ENCODE data around the gene HPCAL4. TPM values are rescaled to one million over a fixed set of nuclear protein-coding genes. Genes with fewer than 3 reads are reported as not detected.

The HPCAL4 gene
- total and polyA plus RNA-seq, 2 donors (not counting 1 experiment from before 2014, with no cell fraction given), result not detected

- Histone ChIP-seq H2AFZ (ENCODE audit: low read length) (peak overlapping the region; percentile 74), H3K27ac (ENCODE audit: insufficient read depth, low read length) (no peak overlapping the region), H3K27me3 (ENCODE audit: control insufficient read depth, insufficient read depth, low read length) (peaks cover 19% of the 10 kb centered on the region)
Measured at GRCh38 chr1:39657923-39658485, 33.2 kb downstream of the HPCAL4 start.

GRCh38 chr1:39657402-39657801 is 33.8 kb downstream of the HPCAL4 start:
- H3K4me2 ChIP-seq (ENCODE audit: extremely low read depth, insufficient read depth, low read length), result no peak overlapping the region
- no peak for TF ChIP-seq EZH2 (IDR thresholded peaks at IDR 0.05; ENCODE audit: low read length, missing control alignments)
- TF ChIP-seq CTCF (conservative IDR thresholded peaks at IDR 0.05 in 1 of 2, IDR thresholded peaks at IDR 0.05 in 1 of 2; ENCODE audit: low read depth in 1 of 2, low read length in 2 of 2), result no peak
- peaks cover 19% of the 10 kb centered on the region for H3K27me3 ChIP-seq (ENCODE audit: control insufficient read depth, insufficient read depth, low read length)
- DNase-seq (ENCODE audit: low read depth in 2 of 2), result no peak
- H3K36me3 ChIP-seq (ENCODE audit: control insufficient read depth, insufficient read depth, low read length), result no peaks in the 10 kb centered on the region
- no peaks in the 10 kb centered on the region for H4K20me1 ChIP-seq (ENCODE audit: control insufficient read depth, extremely low read depth, insufficient read depth, low read length)
- H3K9ac ChIP-seq (ENCODE audit: insufficient read depth, low read length), result no peak overlapping the region
- no peak overlapping the region for H3K4me3 ChIP-seq (replicated peaks in 1 of 4; ENCODE audit: control extremely low read depth in 1 of 4, insufficient read depth in 1 of 4, low read depth in 3 of 4, low read length in 4 of 4)
- peaks cover 10% of the 10 kb centered on the region for H3K4me1 ChIP-seq (ENCODE audit: control insufficient read depth, extremely low read depth, insufficient read depth, low read length)
- no peaks in the 10 kb centered on the region for H3K9me3 ChIP-seq (ENCODE audit: control insufficient read depth, insufficient read depth, low read depth, low read length)
- H2AFZ ChIP-seq (ENCODE audit: low read length), result no peak overlapping the region
- no peaks in the 10 kb centered on the region for H3K79me2 ChIP-seq (ENCODE audit: control insufficient read depth, insufficient read depth, low read length)
- no peak overlapping the region for H3K27ac ChIP-seq (ENCODE audit: insufficient read depth, low read length)

More at GRCh38 chr1:39657923-39658485, 33.2 kb downstream of the HPCAL4 start:
- no peaks in the 10 kb centered on the region for H3K9me3 ChIP-seq (ENCODE audit: control insufficient read depth, insufficient read depth, low read depth, low read length)
- DNase-seq (ENCODE audit: low read depth in 2 of 2), result peak; percentile 49 to 65
- TF ChIP-seq CTCF (conservative IDR thresholded peaks at IDR 0.05 in 1 of 2, IDR thresholded peaks at IDR 0.05 in 1 of 2; ENCODE audit: low read depth in 1 of 2, low read length in 2 of 2), result peak; percentile 63 to 79
- no peak for TF ChIP-seq EZH2 (IDR thresholded peaks at IDR 0.05; ENCODE audit: low read length, missing control alignments)
- H3K79me2 ChIP-seq (ENCODE audit: control insufficient read depth, insufficient read depth, low read length), result no peaks in the 10 kb centered on the region
- peak overlapping the region; percentile 18 for H3K4me2 ChIP-seq (ENCODE audit: extremely low read depth, insufficient read depth, low read length)
- peaks cover 7% of the 10 kb centered on the region for H3K4me1 ChIP-seq (ENCODE audit: control insufficient read depth, extremely low read depth, insufficient read depth, low read length)
- H4K20me1 ChIP-seq (ENCODE audit: control insufficient read depth, extremely low read depth, insufficient read depth, low read length), result no peaks in the 10 kb centered on the region
- no peaks in the 10 kb centered on the region for H3K36me3 ChIP-seq (ENCODE audit: control insufficient read depth, insufficient read depth, low read length)
- H3K9ac ChIP-seq (ENCODE audit: insufficient read depth, low read length), result no peak overlapping the region
- H3K4me3 ChIP-seq (replicated peaks in 1 of 4; ENCODE audit: control extremely low read depth in 1 of 4, insufficient read depth in 1 of 4, low read depth in 3 of 4, low read length in 4 of 4), result no peak overlapping the region

- Histone ChIP-seq H3K79me2 (ENCODE audit: control insufficient read depth, insufficient read depth, low read length) (no peaks in the 10 kb centered on the region), H3K9me3 (ENCODE audit: control insufficient read depth, insufficient read depth, low read depth, low read length) (no peaks in the 10 kb centered on the region), H3K27ac (ENCODE audit: insufficient read depth, low read length) (no peak overlapping the region), H3K36me3 (ENCODE audit: control insufficient read depth, insufficient read depth, low read length) (no peaks in the 10 kb centered on the region), H2AFZ (ENCODE audit: low read length) (no peak overlapping the region), H3K9ac (ENCODE audit: insufficient read depth, low read length) (no peak overlapping the region), H4K20me1 (ENCODE audit: control insufficient read depth, extremely low read depth, insufficient read depth, low read length) (no peaks in the 10 kb centered on the region), H3K4me3 (replicated peaks in 1 of 4; ENCODE audit: control extremely low read depth in 1 of 4, insufficient read depth in 1 of 4, low read depth in 3 of 4, low read length in 4 of 4) (no peak overlapping the region), H3K4me1 (ENCODE audit: control insufficient read depth, extremely low read depth, insufficient read depth, low read length) (peaks cover 10% of the 10 kb centered on the region), H3K27me3 (ENCODE audit: control insufficient read depth, insufficient read depth, low read length) (peaks cover 11% of the 10 kb centered on the region), H3K4me2 (ENCODE audit: extremely low read depth, insufficient read depth, low read length) (no peak overlapping the region)
- TF ChIP-seq CTCF (conservative IDR thresholded peaks at IDR 0.05 in 1 of 2, IDR thresholded peaks at IDR 0.05 in 1 of 2; ENCODE audit: low read depth in 1 of 2, low read length in 2 of 2) (no peak), EZH2 (IDR thresholded peaks at IDR 0.05; ENCODE audit: low read length, missing control alignments) (no peak)
- DNase-seq (ENCODE audit: low read depth in 2 of 2), result no peak
Measured at GRCh38 chr1:39656391-39656790, 34.8 kb downstream of the HPCAL4 start.
